Endothelial cell of umbilical vein (primary cell): ENCODE data around the gene CDH19. TPM values are rescaled to one million over a fixed set of nuclear protein-coding genes. Genes with fewer than 3 reads are reported as not detected.

Experiments used
- BruUV-seq: library from RNA; stranded (reverse); fragments of 400-500 nt; replicated peaks from 2 replicates; lab custom pipeline; 2021; lab: Mats Ljungman, UMichigan
- CTCF ChIA-PET: fragments of 300-600, 350-600 bp; sonication (Branson Sonifier 250); formaldehyde crosslinking; loops from one replicate; lab custom pipeline; 2021; ENCODE audit warnings: antibody characterized with exemption, inconsistent platforms; lab: Charles Lee
- POLR2A ChIA-PET: fragments of 300-600, 350-600 bp; sonication (Branson Sonifier 250); formaldehyde crosslinking; loops from one replicate; lab custom pipeline; 2021; ENCODE audit warnings: antibody characterized with exemption, inconsistent platforms; lab: Charles Lee
- DNase-seq: peaks from one replicate; pipeline ENCODE4 v3.0.0-alpha.2; 2011; ENCODE audit warnings: low read depth, low spot score
- FAIRE-seq: peaks from 2 replicates; lab custom pipeline; 2011; peaks lifted over from hg19 to GRCh38; lab: Jason Lieb, UNC
- H2AFZ ChIP-seq: 2 replicates; pipeline ENCODE4 v1.6.0; 2012; ENCODE audit warnings: low read depth, low read length, control low read depth, inconsistent platforms
- H3K27ac ChIP-seq: 2 replicates; pipeline ENCODE4 v1.5.1; 2011; ENCODE audit warnings: low read depth, mild to moderate bottlenecking, control low read depth, low read length, moderate library complexity; ENCODE audit not compliant: insufficient read depth
- H3K27me3 ChIP-seq, 2 experiments: 2 replicates each; pipeline versions ENCODE4 v1.6.0 to v1.6.1; 2011; ENCODE audit warnings: low read length in 2 of 2, mixed read lengths in 1 of 2; ENCODE audit not compliant: control insufficient read depth in 2 of 2, insufficient read depth in 2 of 2
- H3K36me3 ChIP-seq, 2 experiments: 2 replicates in 1 of 2; 3 replicates in 1 of 2; pipeline ENCODE4 v1.5.1; 2011; ENCODE audit warnings: low read length in 2 of 2, mild to moderate bottlenecking in 1 of 2, moderate library complexity in 1 of 2; ENCODE audit not compliant: control insufficient read depth in 2 of 2, insufficient read depth in 2 of 2; ENCODE audit errors: extremely low read depth in 1 of 2
- H3K4me1 ChIP-seq: 3 replicates; pipeline ENCODE4 v1.5.1; 2011; ENCODE audit warnings: mild to moderate bottlenecking, low read length; ENCODE audit not compliant: control insufficient read depth, insufficient read depth; ENCODE audit errors: extremely low read depth
- H3K4me2 ChIP-seq: 2 replicates; pipeline ENCODE4 v1.6.1; 2011; ENCODE audit warnings: low read length, control low read depth, mixed read lengths; ENCODE audit not compliant: insufficient read depth
- H3K4me3 ChIP-seq, 3 experiments: fragments of 200-600 bp in 1 of 3; sonication (generic), shearing (Covaris generic) in 1 of 3; replicated peaks in 1 of 3; 2 replicates each; pipeline ENCODE4 v1.5.1; 2011 to 2016; ENCODE audit warnings: control low read depth in 3 of 3, low read length in 3 of 3, mild to moderate bottlenecking in 2 of 3, inconsistent platforms in 1 of 3, low read depth in 1 of 3, moderate library complexity in 1 of 3; ENCODE audit not compliant: insufficient read depth in 1 of 3
- H3K79me2 ChIP-seq: 2 replicates; pipeline ENCODE4 v1.6.0; 2012; ENCODE audit warnings: low read length, inconsistent platforms; ENCODE audit not compliant: control insufficient read depth, insufficient read depth
- H3K9ac ChIP-seq: replicated peaks from 2 replicates; pipeline ENCODE3; 2011; ENCODE audit warnings: low read length, control low read depth; ENCODE audit not compliant: insufficient read depth; ENCODE audit errors: extremely low read depth
- H3K9me1 ChIP-seq: replicated peaks from 3 replicates; pipeline ENCODE4 v1.6.0; 2011; ENCODE audit warnings: mild to moderate bottlenecking, low read length; ENCODE audit not compliant: control insufficient read depth, insufficient read depth; ENCODE audit errors: extremely low read depth
- H3K9me3 ChIP-seq: replicated peaks from 2 replicates; pipeline ENCODE4 v1.5.1; 2012; ENCODE audit warnings: low read length, inconsistent platforms; ENCODE audit not compliant: control insufficient read depth, insufficient read depth
- H4K20me1 ChIP-seq: replicated peaks from 2 replicates; pipeline ENCODE3; 2011; ENCODE audit warnings: mild to moderate bottlenecking, low read length; ENCODE audit not compliant: control insufficient read depth, insufficient read depth; ENCODE audit errors: extremely low read depth
- CTCF ChIP-seq, 2 donors: IDR thresholded peaks; 1 replicate in 1 of 2; 2 replicates in 1 of 2; pipeline ENCODE4 v1.5.1; 2011; ENCODE audit warnings: low read length in 2 of 2, mild to moderate bottlenecking in 2 of 2, moderate library complexity in 2 of 2, control low read depth in 1 of 2, inconsistent platforms in 1 of 2, low read depth in 1 of 2; ENCODE audit not compliant: insufficient read depth in 1 of 2; ENCODE audit errors: extremely low read depth in 1 of 2
- EZH2 ChIP-seq: IDR thresholded peaks from 2 replicates; pipeline ENCODE4 v1.6.1; 2012; ENCODE audit warnings: borderline replicate concordance, low read depth, mild to moderate bottlenecking, moderate library complexity, low read length, inconsistent platforms; ENCODE audit not compliant: severe bottlenecking
- FOS ChIP-seq: IDR thresholded peaks from 2 replicates; pipeline ENCODE4 v1.6.1; 2011; ENCODE audit warnings: mild to moderate bottlenecking, low read length, moderate library complexity, borderline replicate concordance; ENCODE audit not compliant: insufficient read depth
- GATA2 ChIP-seq: IDR thresholded peaks from 2 replicates; pipeline ENCODE4 v1.7.0; 2011; ENCODE audit warnings: low read depth, mild to moderate bottlenecking, moderate library complexity, mixed read lengths, low read length; ENCODE audit not compliant: insufficient read length, insufficient read depth
- JUN ChIP-seq: IDR thresholded peaks from 2 replicates; pipeline ENCODE4 v1.6.1; 2011; ENCODE audit warnings: borderline replicate concordance, low read depth; ENCODE audit not compliant: insufficient read length, insufficient read depth
- MAX ChIP-seq: IDR thresholded peaks from 2 replicates; pipeline ENCODE4 v1.6.1; 2011; ENCODE audit not compliant: insufficient read depth, insufficient read length
- MYC ChIP-seq: IDR thresholded peaks from one replicate; pipeline ENCODE4 v1.6.1; 2011; ENCODE audit warnings: mild to moderate bottlenecking, low read depth, low read length
- POLR2A ChIP-seq: IDR thresholded peaks from 2 replicates; pipeline ENCODE4 v1.6.1; 2012; ENCODE audit warnings: low read depth, mild to moderate bottlenecking, control low read depth, low read length
- POLR2AphosphoS5 ChIP-seq: IDR thresholded peaks from 2 replicates; pipeline ENCODE4 v1.6.1; 2012; ENCODE audit warnings: low read depth, mild to moderate bottlenecking, control low read depth, low read length, moderate library complexity; ENCODE audit not compliant: insufficient read depth
- dilution Hi-C: fragments of 300-500 bp; cut with MboI; formaldehyde crosslinking; loops from one replicate; pipeline ENCODE4 v1.15.0; 2019; ENCODE audit warnings: low sequenced_read_pairs; ENCODE audit not compliant: extremely low pct_ligation_motif_present
- intact Hi-C: fragments of 100-400 bp; cut with micrococcal nuclease; formaldehyde crosslinking; loops from one replicate; pipeline ENCODE4 v1.10.0; 2022
- polyA plus RNA-seq, 4 experiments: library from polyadenylated mRNA; depleted of rRNA in 3 of 4; stranded (reverse) in 3 of 4; unstranded in 1 of 4; fragments of >200 nt; gene quantifications; 2 replicates each; pipeline versions ENCODE4 v1.2.1 to v1.2.3, GENCODE V29; 2011 to 2012; ENCODE audit warnings: missing spikeins in 1 of 4
- total RNA-seq: library from RNA; stranded (reverse); gene quantifications from 2 replicates; pipeline ENCODE4 v1.2.3, GENCODE V29; 2021

CDH19 gene
- total and polyA plus RNA-seq, 2 donors (not counting 3 experiments of a cell fraction or from before 2014, with no cell fraction given) = not detected

GRCh38 chr18:66646609-66647008 lies 42.7 kb upstream of the CDH19 start:
- no TSS peak for BruUV-seq
- Histone ChIP-seq H3K27ac (no peak overlapping the region), H2AFZ (no peak overlapping the region), H3K36me3 (no peaks in the 10 kb centered on the region), H3K79me2 (no peaks in the 10 kb centered on the region), H3K4me1 (no peaks in the 10 kb centered on the region), H3K4me3 (no peak overlapping the region), H3K9me1 (no peaks in the 10 kb centered on the region), H3K9me3 (no peaks in the 10 kb centered on the region), H3K4me2 (no peak overlapping the region), H3K27me3 (no peaks in the 10 kb centered on the region), H4K20me1 (no peaks in the 10 kb centered on the region), H3K9ac (no peak overlapping the region)
- TF ChIP-seq POLR2A (no peak), MAX (no peak), FOS (peak; percentile 83)
- intact Hi-C loops (no loop called here), dilution Hi-C loops (no loop called here)
- CTCF ChIA-PET = no interaction called here
- FAIRE-seq (no peak), DNase-seq (peak; percentile 17)
- POLR2A ChIA-PET = no interaction called here

- Histone ChIP-seq H3K36me3 (no peaks in the 10 kb centered on the region), H3K27ac (no peak overlapping the region)
- FAIRE-seq = no peak
These were observed 42.1 kb upstream of the CDH19 start for GRCh38 chr18:66645983-66646382.

More at GRCh38 chr18:66645983-66646382, 42.1 kb upstream of the CDH19 start:
- Histone ChIP-seq H3K27me3 (no peaks in the 10 kb centered on the region), H3K9me1 (no peaks in the 10 kb centered on the region), H3K4me1 (no peaks in the 10 kb centered on the region), H2AFZ (no peak overlapping the region), H3K79me2 (no peaks in the 10 kb centered on the region), H4K20me1 (no peaks in the 10 kb centered on the region), H3K4me2 (no peak overlapping the region), H3K9ac (no peak overlapping the region), H3K9me3 (no peaks in the 10 kb centered on the region), H3K4me3 (no peak overlapping the region)
- ChIA-PET CTCF (no interaction called here), POLR2A (no interaction called here)
- no peak for TF ChIP-seq POLR2AphosphoS5
- no peak for TF ChIP-seq POLR2A
- TF ChIP-seq FOS = no peak
- no peak for TF ChIP-seq GATA2
- no peak for TF ChIP-seq JUN
- no peak for TF ChIP-seq EZH2
- no peak for TF ChIP-seq MAX
- TF ChIP-seq CTCF (IDR thresholded peaks at IDR 0.05; ENCODE audit: extremely low read depth in 1 of 2, insufficient read depth in 1 of 2, low read depth in 1 of 2, low read length in 2 of 2) = no peak
- TF ChIP-seq MYC = no peak
- intact Hi-C loops = no loop called here
- dilution Hi-C loops = no loop called here
- BruUV-seq = no TSS peak
- no peak for DNase-seq
